ENCODE data around the gene STK24.

The STK24 gene

DNA sequence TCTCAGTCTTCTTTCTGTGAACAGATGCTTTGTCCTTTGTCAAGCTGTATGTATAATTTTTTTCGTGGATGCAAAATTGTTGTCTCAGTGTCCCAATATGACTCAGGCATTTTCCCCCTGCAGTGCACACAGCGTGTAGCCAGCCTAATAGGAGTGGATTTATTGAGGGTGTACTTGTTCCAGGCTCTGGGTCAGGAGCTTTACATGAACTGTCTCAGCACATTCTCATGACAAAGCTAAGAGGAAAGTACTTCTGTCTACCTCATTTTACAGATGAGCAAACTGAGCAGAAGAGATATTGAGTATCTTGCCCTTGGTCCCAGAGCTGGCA, 50.8 kb downstream of the STK24 start:
- no CpG with 5 or more reads among the region's 2 CpGs for WGBS (ENCODE audit: extremely low coverage, insufficient coverage, insufficient read length)
- no peaks in the 10 kb centered on the region for H3K27me3 ChIP-seq (ENCODE audit: insufficient read depth, low read length)
- H2AFZ ChIP-seq (ENCODE audit: insufficient read depth, low read length, poor library complexity): no peak overlapping the region

DNA sequence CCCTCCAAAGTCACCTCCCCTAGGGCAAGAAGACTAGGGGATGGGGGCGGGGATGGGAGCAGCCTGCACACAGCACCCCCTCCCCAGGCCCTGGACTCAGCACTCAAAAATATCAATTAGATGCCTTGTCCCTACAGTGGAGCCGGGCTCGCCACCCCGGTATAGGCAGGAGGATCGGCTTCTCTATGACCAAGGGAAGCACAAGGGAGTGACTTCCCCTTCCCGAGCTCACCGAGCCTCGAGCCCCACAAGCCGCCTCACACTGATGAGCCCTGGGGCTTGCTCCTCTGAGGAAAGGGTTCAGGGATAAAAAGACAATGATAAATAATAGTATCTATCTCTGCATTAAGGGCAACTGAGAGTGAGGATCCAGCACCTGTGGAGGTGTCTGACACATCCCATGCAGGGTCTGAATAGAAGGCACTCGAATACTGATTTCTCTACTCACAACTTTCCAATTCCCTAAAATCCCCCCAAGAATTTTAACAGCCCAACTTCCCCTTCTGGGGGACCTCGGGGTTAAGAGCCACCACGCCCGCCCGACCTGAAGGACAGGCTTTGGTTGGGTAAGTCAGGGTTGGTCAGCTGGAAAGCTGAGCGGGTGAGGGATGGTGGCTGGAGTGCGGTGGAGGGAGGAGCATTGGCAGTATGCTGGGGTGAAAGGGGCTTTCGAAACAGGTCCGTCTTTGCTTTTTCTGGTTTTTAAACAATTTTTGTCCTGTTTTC, 51.3 kb downstream of the STK24 start:
- Histone ChIP-seq H3K27me3 (ENCODE audit: insufficient read depth, low read length) (no peaks in the 10 kb centered on the region), H2AK5ac (ENCODE audit: low read length) (no peak overlapping the region), H3K23ac (ENCODE audit: low read length) (no peak overlapping the region), H3K79me2 (ENCODE audit: control insufficient read depth, insufficient read depth, low read length, poor library complexity) (peaks cover 13% of the 10 kb centered on the region), H3K4me2 (ENCODE audit: low read length) (no peak overlapping the region), H4K8ac (ENCODE audit: low read depth, low read length) (no peak overlapping the region), H2BK120ac (ENCODE audit: insufficient read depth, low read length, poor library complexity) (no peak overlapping the region), H2BK5ac (ENCODE audit: low read depth, low read length, poor library complexity) (no peak overlapping the region), H3K27ac (ENCODE audit: low read depth, low read length) (no peak overlapping the region), H3K9ac (ENCODE audit: low read length) (no peak overlapping the region), H2AFZ (ENCODE audit: insufficient read depth, low read length, poor library complexity) (no peak overlapping the region), H3K18ac (ENCODE audit: low read length) (no peak overlapping the region), H2BK12ac (ENCODE audit: low read length) (no peak overlapping the region), H3K4me3 (ENCODE audit: low read depth, low read length) (no peak overlapping the region), H3K4ac (ENCODE audit: low read depth, low read length) (peak overlapping the region; percentile 59), H3K79me1 (ENCODE audit: low read length) (no peaks in the 10 kb centered on the region), H4K91ac (ENCODE audit: low read depth, low read length) (no peak overlapping the region), H4K12ac (ENCODE audit: low read depth, low read length) (no peak overlapping the region), H3K4me1 (ENCODE audit: control insufficient read depth in 1 of 2, insufficient read depth in 2 of 2, low read length in 2 of 2) (peaks cover 5 to 7% of the 10 kb centered on the region in 2 experiments), H3K36me3 (ENCODE audit: control insufficient read depth in 1 of 2, insufficient read depth in 2 of 2, low read length in 2 of 2) (peaks cover 0 to 2% of the 10 kb centered on the region in 2 experiments), H3K14ac (ENCODE audit: low read length) (no peak overlapping the region), H3K9me3 (ENCODE audit: insufficient read depth, low read depth, low read length) (no peaks in the 10 kb centered on the region)
- WGBS (ENCODE audit: extremely low coverage, insufficient coverage, insufficient read length): no CpG with 5 or more reads among the region's 18 CpGs
- DNase-seq: no peak

More for the DNA sequence above, 50.8 kb downstream of the STK24 start:
- peaks cover 5 to 7% of the 10 kb centered on the region in 2 experiments for H3K4me1 ChIP-seq (ENCODE audit: control insufficient read depth in 1 of 2, insufficient read depth in 2 of 2, low read length in 2 of 2)
- H3K18ac ChIP-seq (ENCODE audit: low read length): no peak overlapping the region
- no peak overlapping the region for H4K12ac ChIP-seq (ENCODE audit: low read depth, low read length)
- no peak for DNase-seq
- no peak overlapping the region for H3K27ac ChIP-seq (ENCODE audit: low read depth, low read length)
- H3K23ac ChIP-seq (ENCODE audit: low read length): no peak overlapping the region
- H3K79me1 ChIP-seq (ENCODE audit: low read length): no peaks in the 10 kb centered on the region
- H3K9me3 ChIP-seq (ENCODE audit: insufficient read depth, low read depth, low read length): no peaks in the 10 kb centered on the region
- no peak overlapping the region for H2BK120ac ChIP-seq (ENCODE audit: insufficient read depth, low read length, poor library complexity)
- H3K4me2 ChIP-seq (ENCODE audit: low read length): no peak overlapping the region
- peak overlapping the region; percentile 14 for H3K4ac ChIP-seq (ENCODE audit: low read depth, low read length)
- H2BK12ac ChIP-seq (ENCODE audit: low read length): no peak overlapping the region
- no peak overlapping the region for H2BK5ac ChIP-seq (ENCODE audit: low read depth, low read length, poor library complexity)
- peaks cover 0 to 2% of the 10 kb centered on the region in 2 experiments for H3K36me3 ChIP-seq (ENCODE audit: control insufficient read depth in 1 of 2, insufficient read depth in 2 of 2, low read length in 2 of 2)
- H4K91ac ChIP-seq (ENCODE audit: low read depth, low read length): no peak overlapping the region
- H3K9ac ChIP-seq (ENCODE audit: low read length): no peak overlapping the region
- peaks cover 13% of the 10 kb centered on the region for H3K79me2 ChIP-seq (ENCODE audit: control insufficient read depth, insufficient read depth, low read length, poor library complexity)
- no peak overlapping the region for H3K4me3 ChIP-seq (ENCODE audit: low read depth, low read length)
- H2AK5ac ChIP-seq (ENCODE audit: low read length): no peak overlapping the region
- no peak overlapping the region for H3K14ac ChIP-seq (ENCODE audit: low read length)
- no peak overlapping the region for H4K8ac ChIP-seq (ENCODE audit: low read depth, low read length)

DNA sequence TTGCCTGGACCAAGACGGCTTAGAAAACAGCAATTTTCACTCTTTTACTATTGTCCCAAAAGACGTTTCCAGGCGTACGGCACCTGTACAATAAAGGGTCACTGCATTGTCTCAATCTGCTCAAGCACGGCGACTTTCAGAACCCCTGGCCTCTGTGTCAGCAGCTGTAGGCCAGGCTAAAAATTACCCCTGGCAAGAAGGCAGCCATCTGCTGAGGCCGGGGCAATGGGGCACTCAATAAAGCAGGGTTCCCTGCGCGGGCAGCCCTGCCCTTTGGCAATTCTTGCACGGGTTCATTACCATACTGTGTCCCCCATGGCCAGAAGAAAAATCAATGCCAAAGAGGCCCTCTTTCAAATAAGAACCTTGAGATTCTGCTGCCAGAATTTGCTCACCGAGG, 52.1 kb downstream of the STK24 start:
- H3K27me3 ChIP-seq (ENCODE audit: insufficient read depth, low read length): no peaks in the 10 kb centered on the region
- H2AK5ac ChIP-seq (ENCODE audit: low read length): no peak overlapping the region
- no peak overlapping the region for H4K91ac ChIP-seq (ENCODE audit: low read depth, low read length)
- no peaks in the 10 kb centered on the region for H3K79me1 ChIP-seq (ENCODE audit: low read length)
- H3K27ac ChIP-seq (ENCODE audit: low read depth, low read length): no peak overlapping the region
- peak overlapping the region; percentile 28 for H3K4ac ChIP-seq (ENCODE audit: low read depth, low read length)
- no peak overlapping the region for H3K4me2 ChIP-seq (ENCODE audit: low read length)
- no peak overlapping the region for H4K12ac ChIP-seq (ENCODE audit: low read depth, low read length)
- H4K8ac ChIP-seq (ENCODE audit: low read depth, low read length): no peak overlapping the region
- no peak for DNase-seq
- H3K4me3 ChIP-seq (ENCODE audit: low read depth, low read length): no peak overlapping the region
- H3K23ac ChIP-seq (ENCODE audit: low read length): no peak overlapping the region
- H3K36me3 ChIP-seq (ENCODE audit: control insufficient read depth in 1 of 2, insufficient read depth in 2 of 2, low read length in 2 of 2): peaks cover 0 to 2% of the 10 kb centered on the region in 2 experiments
- H2BK5ac ChIP-seq (ENCODE audit: low read depth, low read length, poor library complexity): no peak overlapping the region
- peaks cover 13% of the 10 kb centered on the region for H3K79me2 ChIP-seq (ENCODE audit: control insufficient read depth, insufficient read depth, low read length, poor library complexity)
- WGBS (ENCODE audit: extremely low coverage, insufficient coverage, insufficient read length): no CpG with 5 or more reads among the region's 11 CpGs
- H3K14ac ChIP-seq (ENCODE audit: low read length): no peak overlapping the region
- no peak overlapping the region for H2BK12ac ChIP-seq (ENCODE audit: low read length)
- H2AFZ ChIP-seq (ENCODE audit: insufficient read depth, low read length, poor library complexity): no peak overlapping the region
- H3K9ac ChIP-seq (ENCODE audit: low read length): no peak overlapping the region
- H2BK120ac ChIP-seq (ENCODE audit: insufficient read depth, low read length, poor library complexity): no peak overlapping the region
- no peaks in the 10 kb centered on the region for H3K9me3 ChIP-seq (ENCODE audit: insufficient read depth, low read depth, low read length)
- H3K18ac ChIP-seq (ENCODE audit: low read length): no peak overlapping the region
- peaks cover 5 to 7% of the 10 kb centered on the region in 2 experiments for H3K4me1 ChIP-seq (ENCODE audit: control insufficient read depth in 1 of 2, insufficient read depth in 2 of 2, low read length in 2 of 2)

DNA sequence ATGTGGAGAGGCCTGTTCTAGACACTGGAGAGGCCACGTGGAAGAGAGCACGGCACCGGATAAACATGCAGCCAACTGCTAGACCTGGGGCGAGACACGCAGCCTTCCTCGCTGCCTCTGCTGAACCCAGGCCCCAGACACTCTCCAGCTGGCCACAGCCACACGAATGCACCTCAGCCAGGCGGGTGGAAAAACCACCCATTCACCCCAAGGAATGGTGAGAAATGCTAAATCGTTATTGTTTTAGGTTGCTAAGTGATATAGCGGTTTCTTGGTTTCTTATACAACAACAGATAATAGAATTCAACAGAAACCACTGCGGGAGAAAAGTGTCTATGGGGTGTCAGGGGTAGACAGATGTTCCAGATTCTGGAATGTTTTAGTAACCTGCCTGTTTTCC, 52.5 kb downstream of the STK24 start:
- H3K27me3 ChIP-seq (ENCODE audit: insufficient read depth, low read length): no peaks in the 10 kb centered on the region
- H3K36me3 ChIP-seq (ENCODE audit: control insufficient read depth in 1 of 2, insufficient read depth in 2 of 2, low read length in 2 of 2): peaks cover 0 to 2% of the 10 kb centered on the region in 2 experiments
- peaks cover 13% of the 10 kb centered on the region for H3K79me2 ChIP-seq (ENCODE audit: control insufficient read depth, insufficient read depth, low read length, poor library complexity)
- no peak overlapping the region for H4K91ac ChIP-seq (ENCODE audit: low read depth, low read length)
- H3K4me2 ChIP-seq (ENCODE audit: low read length): no peak overlapping the region
- DNase-seq: no peak
- no peak overlapping the region for H2BK5ac ChIP-seq (ENCODE audit: low read depth, low read length, poor library complexity)
- H3K14ac ChIP-seq (ENCODE audit: low read length): no peak overlapping the region
- peaks cover 5 to 7% of the 10 kb centered on the region in 2 experiments for H3K4me1 ChIP-seq (ENCODE audit: control insufficient read depth in 1 of 2, insufficient read depth in 2 of 2, low read length in 2 of 2)
- H2AFZ ChIP-seq (ENCODE audit: insufficient read depth, low read length, poor library complexity): no peak overlapping the region
- H2BK12ac ChIP-seq (ENCODE audit: low read length): no peak overlapping the region
- no peak overlapping the region for H3K18ac ChIP-seq (ENCODE audit: low read length)
- H3K4me3 ChIP-seq (ENCODE audit: low read depth, low read length): no peak overlapping the region
- no peaks in the 10 kb centered on the region for H3K79me1 ChIP-seq (ENCODE audit: low read length)
- H2AK5ac ChIP-seq (ENCODE audit: low read length): no peak overlapping the region
- H3K27ac ChIP-seq (ENCODE audit: low read depth, low read length): no peak overlapping the region
- H3K4ac ChIP-seq (ENCODE audit: low read depth, low read length): peak overlapping the region; percentile 40
- no peak overlapping the region for H4K12ac ChIP-seq (ENCODE audit: low read depth, low read length)
- no peak overlapping the region for H3K9ac ChIP-seq (ENCODE audit: low read length)
- no peak overlapping the region for H3K23ac ChIP-seq (ENCODE audit: low read length)
- no CpG with 5 or more reads among the region's 11 CpGs for WGBS (ENCODE audit: extremely low coverage, insufficient coverage, insufficient read length)
- no peaks in the 10 kb centered on the region for H3K9me3 ChIP-seq (ENCODE audit: insufficient read depth, low read depth, low read length)
- no peak overlapping the region for H4K8ac ChIP-seq (ENCODE audit: low read depth, low read length)
- no peak overlapping the region for H2BK120ac ChIP-seq (ENCODE audit: insufficient read depth, low read length, poor library complexity)
